Stimulated activated CD4-positive, alpha-beta T cell treated with anti-CD3 and anti-CD28 coated beads, Interleukin-15, amount 100 ng/mL, for 1 hour (primary cell): ENCODE measurements around the gene MSANTD4.
"Not testable (repeated sequence)": the region's sequence is repeated elsewhere in the genome, so short reads cannot be mapped to it uniquely, and the experiment has no call there.

ENCODE experiments used
- DNase-seq, 2 donors: peaks; one replicate each; pipeline ENCODE4 v3.0.0-alpha.2; 2020; ENCODE audit warnings: low read depth in 1 of 2, low spot score in 1 of 2

The MSANTD4 gene

DNA sequence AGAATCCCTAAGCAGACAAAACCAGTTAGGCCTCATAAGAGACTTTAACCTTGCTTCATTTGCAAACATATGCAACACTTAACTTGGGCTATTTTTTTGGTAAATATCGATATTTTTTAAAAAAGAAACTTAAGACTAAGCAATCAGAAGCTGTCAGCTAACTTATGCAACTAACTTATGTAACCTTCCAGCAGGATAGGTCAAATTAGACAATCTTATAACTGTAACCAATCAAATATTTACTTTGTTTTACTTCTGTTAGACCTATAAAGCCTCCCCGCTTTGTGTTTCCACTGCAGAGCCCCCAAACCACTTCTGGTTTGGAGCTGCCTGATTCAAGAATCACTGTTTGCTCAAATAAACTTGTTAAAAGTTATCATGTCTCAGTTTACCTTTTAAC lies 8.0 kb downstream of the MSANTD4 start:
- DNase-seq: no peak

DNA sequence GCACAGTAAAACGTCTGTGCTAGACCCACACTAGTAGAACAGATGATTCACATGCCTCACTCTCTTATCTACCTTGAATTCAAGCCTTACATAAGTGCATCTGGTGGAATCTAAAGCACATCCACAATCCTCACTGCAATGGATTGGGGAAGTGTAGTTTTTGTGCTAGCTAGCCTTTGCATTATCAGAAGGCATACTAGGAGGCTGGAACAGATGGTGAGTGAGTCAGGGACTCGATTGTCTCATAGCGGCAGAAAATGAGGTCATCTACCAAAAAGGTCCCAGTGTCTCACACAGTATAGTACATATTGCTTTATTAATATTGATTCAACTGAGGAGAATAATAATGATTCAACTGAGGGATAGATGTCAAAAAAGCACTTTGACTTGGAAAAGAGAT lies 9.3 kb downstream of the MSANTD4 start:
- DNase-seq: no peak

DNA sequence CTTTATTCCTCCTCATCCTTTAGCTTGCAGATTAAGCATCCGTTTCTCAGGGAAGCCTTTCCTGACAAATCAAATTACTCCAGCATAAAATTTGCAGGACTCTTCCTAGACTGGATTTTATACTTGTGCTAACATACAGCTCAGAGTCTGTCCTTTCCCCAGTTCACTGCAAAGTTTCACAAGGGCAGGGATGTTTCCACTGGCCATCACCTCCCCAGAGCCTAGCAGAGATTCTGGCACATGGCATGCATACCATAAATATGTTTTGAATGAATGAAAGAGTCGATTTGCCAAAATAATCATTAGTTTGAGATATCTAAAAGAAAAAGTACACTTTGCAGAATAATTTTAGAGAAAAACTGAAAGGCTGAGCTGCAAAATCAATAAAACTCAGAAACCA lies 10.6 kb downstream of the MSANTD4 start:
- no peak for DNase-seq

DNA sequence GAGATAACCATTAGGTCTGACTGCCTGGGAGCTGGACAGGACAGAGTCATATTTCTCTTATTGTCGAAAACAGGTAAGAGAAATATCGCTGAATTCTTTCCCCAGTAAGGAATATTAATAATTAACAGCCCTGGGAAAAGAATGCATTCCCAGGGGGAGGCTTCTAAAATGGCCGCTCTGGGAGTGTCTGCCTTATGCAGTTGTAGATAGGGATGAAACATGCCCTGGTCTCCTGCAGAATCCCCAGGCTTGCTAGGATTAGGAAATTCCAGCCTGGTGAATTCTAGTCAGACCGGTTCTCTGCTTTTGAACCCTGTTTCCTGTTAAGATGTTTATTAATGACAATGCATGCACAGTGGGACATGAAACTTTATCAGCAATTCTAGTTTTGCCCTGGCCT lies 18.9 kb downstream of the MSANTD4 start:
- DNase-seq: not testable (repeated sequence)

DNA sequence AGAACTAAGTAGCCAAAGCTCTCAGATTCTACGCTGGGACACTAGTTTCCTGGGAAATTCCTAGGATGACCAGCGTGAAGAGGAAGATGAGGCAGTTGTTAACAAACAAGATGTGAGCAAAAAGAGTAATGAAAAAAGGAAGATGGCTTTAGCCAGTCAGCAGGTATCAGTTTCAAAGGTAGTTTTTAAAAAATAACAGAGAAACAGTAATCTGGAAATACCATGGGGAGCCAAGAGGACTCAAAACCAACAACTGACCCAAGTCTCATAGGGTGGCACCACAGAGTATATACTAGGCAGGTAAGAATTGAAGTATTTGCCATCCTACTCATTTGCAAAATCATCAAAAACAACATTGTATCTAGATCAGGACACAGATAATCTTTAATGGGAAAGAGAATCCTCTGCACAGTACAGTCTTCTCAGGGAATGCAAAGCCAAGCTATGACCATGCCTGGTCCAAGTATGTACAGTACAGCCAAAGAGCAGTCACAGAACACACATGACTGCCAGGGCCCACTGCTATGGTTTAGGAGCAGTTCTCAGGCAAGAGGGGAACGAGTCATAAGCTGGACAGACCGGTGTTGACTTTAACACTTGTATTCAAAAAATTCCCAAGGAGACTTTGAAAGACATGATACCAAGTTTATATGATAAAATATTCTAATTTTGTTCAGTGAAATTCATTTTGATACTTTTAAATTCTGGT lies 20.6 kb downstream of the MSANTD4 start:
- no peak for DNase-seq

DNA sequence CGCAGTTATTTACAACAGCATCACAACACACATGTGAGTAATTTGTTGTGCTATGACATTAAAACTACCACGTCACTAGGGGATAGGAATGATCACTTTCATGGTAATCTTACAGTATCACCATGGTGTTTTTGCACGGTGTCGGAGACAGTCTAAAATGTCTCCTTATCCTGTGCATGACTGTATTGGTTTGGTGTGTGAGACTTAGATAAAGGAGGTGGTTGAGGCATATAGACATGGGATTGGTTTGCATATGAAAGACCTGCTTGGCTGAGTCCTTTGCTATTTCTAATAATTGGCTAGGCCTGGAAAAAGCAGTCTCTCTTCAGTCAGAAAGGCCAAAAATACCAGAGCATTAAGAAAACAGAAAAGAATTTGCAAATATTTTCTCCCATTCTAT lies 30.2 kb downstream of the MSANTD4 start:
- no peak for DNase-seq

DNA sequence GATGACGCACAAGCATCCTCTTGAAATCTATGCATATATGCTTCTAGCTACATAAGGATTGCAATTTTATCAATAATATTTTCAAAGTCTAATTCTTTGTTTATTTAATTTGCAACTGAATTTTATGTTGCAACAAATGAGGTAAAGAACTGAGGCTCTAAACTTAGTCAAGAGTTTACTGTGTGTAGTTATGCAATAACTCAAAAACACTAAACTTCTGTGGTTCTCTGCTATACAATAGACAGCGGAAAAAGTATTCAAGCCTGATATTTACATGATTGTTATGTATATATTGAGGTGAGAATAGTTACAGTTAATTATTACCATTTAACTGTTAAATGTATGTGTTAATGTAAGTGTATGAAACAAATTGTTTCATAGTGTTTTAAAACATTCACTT lies 32.9 kb downstream of the MSANTD4 start:
- no peak for DNase-seq

DNA sequence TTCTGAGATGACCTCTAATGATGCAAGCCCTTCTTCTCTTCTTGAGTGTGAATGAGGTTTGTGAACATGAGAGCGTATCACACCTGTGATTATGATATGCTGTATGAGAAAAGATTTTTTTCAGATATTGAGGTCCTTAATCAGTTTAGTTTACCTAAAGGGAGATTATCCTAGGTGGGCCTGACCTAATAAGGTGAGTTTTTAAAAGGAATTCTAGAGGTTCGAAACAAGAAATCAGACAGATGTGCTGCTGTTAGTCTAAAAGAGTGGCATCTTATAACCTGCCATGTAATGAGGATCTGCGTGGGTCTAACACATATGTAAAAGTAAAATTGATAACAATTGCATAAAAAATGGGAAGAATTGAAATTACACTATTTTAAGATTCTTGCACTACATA lies 33.8 kb downstream of the MSANTD4 start:
- DNase-seq: no peak

DNA sequence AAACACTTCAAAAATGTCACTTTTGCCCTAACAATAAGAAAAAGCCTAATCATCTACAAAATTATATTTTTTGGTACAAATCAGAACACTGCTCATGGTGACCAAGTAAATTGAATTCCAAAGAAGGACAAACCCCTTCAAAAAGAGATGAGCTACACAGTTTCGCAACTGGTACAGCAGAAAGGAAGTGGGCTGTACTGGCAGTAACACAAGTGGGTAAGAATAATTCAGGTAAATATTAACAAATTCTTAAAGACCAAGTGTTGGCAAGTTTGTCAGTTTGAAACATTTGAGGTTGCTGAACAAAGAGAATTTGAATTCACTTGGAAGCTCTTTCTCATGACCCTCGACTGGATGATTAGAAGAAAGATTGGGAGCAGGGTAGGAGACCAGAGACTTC lies 35.5 kb downstream of the MSANTD4 start:
- no peak for DNase-seq

DNA sequence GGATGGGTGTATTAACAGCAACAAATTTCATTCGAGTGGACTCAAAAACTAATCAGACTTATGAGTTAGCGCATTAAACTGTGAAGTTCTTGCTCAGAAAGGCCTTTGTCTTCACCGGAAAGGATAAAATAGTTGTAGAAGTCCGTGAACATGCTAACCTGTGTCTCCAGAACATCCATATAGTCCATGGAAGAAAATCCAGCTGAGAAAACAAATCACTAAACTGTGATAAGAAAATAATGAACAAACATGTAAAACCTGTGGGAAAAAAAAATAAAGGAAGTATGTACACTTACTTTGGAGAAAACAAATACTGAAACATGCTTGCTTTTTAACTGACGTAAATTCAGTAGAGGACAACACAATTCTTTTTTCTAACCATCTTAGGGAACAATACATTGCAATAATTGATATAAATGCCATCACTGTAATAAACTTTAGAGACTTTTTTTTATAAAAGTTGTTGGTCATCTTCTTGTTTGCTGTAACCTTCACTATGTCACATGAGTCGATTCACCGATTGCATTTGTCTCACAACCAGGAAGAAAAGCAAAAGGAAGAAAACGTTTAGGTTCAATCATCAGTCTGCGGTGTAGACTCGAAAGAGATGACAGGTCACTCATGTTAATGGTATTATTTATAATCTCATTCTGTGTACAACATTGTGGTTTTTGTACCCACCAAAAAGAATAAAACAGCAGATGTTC lies 41.9 kb downstream of the MSANTD4 start:
- DNase-seq: no peak

DNA sequence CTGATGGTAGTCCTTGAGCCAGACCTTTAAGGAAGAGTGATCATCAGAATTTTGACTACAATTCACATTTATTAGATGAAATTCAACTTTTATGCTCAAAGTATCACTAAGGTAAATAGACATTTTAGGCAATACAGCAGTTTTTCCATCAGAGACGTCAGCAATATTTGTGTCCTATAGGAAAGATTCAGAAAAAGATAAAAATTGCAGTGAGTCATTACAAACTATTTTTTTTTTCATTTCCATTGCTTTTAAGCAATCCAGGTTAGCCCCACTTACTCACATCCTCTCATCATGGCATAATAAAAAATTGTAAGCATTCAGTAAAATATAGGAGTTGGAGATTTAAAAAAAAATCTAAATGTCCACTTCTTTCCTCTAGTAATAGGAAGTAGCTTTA lies 46.9 kb downstream of the MSANTD4 start:
- no peak for DNase-seq

DNA sequence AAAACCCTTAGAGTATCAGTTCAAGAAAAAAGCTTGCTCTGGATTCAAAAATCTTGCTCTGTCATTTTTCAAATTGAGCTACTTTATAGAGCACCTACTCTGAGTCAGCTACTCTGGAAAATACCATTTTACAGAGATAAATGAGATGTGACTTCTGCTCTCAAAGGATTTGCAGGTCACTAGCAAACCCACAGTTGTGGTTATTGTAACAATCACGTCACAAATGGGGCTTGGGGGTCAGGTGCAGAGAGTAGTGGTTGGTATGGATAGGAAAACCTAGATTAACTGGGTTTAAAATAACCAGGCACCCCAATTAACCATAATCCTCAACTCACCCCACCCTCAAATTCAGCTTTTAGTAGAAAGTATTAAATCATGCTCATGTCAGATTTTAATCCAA lies 52.3 kb downstream of the MSANTD4 start:
- no peak for DNase-seq

DNA sequence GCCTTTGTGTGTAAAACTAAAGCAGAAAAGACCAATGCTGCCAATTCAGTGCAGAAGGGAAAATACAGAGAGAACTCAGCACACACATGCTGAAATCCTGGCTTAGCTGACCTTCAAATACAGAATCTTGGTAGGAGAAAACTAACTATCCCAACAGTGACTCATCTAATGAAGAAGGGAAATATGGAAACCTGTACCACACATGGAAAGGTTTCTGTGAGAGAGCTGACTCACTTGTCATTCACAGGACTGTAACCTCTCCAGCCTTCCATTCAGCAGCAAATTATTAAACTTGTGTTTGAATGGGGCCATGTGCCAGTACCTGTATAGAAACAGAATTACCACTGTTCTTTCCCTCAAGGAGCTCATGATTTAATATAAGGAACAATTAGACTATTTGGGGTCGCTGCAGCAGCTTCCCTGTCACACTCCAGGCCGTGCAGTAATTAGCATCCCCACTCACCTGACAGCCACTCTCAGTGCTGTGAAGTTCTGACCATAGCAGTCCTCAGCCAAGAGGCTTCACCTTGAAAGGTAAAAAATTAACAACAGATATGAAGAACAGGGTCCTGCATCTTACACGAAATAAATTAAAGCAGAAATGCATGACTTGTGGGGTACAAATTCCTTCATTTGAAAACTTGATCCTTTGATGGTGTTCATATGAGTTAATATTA lies 53.9 kb downstream of the MSANTD4 start:
- DNase-seq: no peak

DNA sequence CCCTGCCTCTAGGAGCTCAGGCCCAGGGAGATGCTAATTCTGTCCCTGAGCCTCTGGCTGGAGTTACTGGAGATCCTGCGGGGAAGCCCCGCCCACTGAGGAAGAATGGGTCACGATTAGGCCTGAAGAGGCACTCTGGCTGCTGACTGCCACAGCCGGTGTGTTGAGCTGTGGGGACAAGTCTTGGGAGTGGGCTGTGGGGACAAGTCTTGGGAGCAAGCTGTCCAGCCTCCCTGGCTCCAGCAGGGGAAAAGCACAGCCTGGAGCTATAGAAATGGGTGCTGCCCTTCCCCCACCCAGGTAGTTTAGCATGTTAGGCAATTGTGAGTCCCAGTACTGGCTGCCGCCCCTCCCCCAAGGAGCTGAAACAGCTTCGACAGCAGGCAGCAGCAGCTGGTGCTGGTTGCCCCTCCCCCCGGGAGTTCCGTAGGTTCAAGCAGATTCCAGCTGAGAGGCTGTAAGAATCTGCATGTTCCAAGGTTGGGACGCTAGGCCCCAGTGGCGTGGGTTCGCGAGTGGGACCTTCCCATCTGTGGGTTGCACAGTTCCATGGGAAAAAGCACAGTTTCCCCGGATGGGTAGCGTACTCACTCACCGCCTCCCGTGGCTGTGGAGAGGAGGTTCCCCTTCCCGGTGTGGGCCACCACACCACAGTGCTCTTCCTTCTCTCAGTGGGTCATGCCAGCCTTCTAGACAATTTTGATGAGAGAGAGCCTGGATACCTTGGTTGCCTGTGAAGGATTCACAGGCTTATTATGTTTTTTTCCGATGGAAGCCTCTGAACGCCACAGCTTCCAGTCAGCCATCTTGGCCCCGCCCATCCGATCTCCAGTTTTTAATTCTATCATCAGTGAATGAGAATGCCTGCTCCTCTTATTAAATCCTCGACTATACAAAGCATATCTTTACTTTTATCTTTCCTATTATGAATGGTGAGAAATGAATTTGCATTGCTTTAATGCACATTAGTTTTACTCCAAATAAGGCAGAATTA lies 61.5 kb downstream of the MSANTD4 start:
- DNase-seq: no peak
